IPS DF 4.7 (cell line): ENCODE results near the gene ZP2.
"Not testable (repeated sequence)": the region's sequence is repeated elsewhere in the genome, so short reads cannot be mapped to it uniquely, and the experiment has no call there.

Experiments used
- DNase-seq: peaks from one replicate; pipeline ENCODE4 v3.0.0-alpha.2; 2013; ENCODE audit warnings: low spot score; ENCODE audit errors: extremely low read depth

The ZP2 gene

DNA sequence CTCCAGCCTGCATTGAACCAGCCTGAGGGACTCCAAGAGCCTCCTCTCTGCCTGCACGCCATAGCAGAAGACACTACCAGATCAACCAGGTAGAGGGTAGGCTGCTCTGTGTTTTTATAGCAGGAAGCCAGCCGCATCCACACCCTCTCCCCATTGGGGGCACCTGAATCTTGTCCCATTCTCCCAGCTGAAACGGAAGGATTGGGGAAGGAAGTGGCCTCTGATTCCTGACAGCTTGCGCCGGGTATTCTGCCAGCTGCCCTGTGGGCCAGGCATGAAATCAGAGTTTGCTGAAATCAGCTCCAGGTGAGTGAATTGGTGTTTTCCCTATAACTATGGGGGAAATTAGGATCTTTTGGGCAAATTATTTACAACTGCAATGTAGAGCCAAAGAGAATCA is at the start of gene ZP2:
TSS of gene ZP2 (minus strand) at position 89 of the 400 bp plus-strand sequence. CDS start at position 62, 27 bp downstream.
- no peak for DNase-seq

DNA sequence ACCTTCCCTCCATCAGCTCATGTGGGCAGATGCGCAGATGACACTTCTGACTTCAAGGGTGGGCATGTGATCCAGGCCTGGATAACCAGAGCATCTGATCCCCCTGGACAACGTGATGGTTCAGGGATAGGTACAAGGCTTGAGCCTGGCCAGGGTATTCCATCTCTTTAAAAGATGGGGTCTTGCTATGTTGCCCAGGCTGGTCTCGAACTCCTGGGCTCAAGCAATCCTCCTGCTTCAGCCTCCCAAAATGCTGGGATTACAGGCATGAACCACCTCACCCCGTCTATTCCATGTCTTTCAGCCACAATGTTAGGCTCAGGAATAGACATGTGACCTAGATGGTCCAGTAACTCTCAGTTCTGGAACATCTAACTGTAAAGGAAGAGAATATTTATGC is 45.9 kb upstream of the ZP2 start:
- DNase-seq, result no peak

DNA sequence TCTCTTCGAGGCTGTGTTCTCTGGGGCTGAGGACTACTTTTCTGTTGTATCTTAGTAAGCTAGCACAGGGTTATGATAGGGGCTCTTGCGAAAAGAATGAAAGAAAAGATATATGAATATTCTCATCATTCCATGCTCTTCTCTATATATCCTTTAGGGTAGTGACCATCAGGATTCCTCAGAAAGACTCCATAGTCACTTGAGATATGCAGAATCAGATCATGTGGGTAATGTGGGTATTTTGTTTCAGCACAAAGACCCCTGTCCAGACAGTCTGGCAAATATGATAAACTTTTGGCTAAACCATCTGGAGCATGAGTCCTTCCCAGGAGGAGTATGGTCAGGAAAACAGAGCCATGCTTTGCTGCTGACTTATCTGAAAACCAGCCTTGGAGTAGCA is 45.3 kb upstream of the ZP2 start:
- DNase-seq, result no peak

DNA sequence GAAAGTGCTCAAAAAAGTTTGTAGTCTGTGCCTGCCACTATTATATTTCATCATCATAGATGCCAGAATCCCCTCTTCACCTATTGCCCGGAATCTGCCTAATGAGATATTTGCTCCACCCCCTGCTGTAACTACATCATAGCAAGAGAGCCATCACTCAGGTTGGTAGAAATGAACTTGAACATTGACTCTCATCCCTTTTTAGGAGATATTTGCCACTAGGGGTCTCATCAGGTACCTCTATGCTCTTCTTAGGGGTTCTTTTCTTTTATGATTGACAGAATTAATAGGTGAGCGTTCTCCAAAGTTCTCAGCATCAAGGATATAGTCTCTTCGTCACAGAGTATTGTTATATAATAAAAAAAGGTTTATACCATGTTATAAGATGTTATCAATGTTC is 42.1 kb upstream of the ZP2 start:
- DNase-seq, result no peak

DNA sequence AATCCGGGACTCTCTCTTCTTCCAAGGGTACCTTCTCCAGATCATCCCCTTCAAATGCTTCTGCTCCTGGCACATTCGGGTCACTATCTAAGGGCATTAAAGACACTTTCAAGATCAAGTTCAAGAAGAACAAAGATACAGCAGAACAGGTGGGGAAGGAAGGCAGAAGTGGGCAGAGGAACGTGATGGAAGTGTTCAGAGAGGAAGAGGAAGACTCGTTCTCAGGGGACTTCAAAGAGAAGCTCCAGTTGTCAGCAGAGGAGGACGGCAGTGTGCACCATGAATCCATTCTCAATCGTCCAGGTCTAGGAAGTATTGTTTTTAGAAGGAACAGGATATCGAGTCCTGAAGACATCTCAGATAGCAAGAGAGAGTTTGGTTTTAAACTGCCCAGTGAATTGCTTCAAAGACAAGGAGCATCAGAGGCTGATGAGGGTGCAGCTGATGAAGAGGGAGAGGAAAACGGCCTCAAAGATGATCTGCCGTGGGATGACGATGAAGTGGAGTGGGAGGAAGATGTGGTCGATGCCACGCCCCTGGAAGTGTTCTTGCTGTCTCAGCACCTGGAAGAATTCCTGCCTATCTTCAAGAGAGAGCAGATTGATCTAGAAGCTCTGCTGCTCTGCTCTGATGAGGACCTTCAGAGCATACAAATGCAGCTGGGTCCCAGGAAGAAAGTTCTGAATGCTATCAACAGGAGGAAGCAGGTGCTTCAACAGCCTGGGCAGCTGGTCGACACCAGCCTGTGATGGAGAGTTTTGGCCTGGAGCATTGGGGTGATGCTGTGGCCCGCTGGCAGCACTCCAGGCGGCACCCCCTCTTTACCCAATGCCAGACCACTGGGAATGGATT is 38.9 kb upstream of the ZP2 start:
- no peak for DNase-seq

DNA sequence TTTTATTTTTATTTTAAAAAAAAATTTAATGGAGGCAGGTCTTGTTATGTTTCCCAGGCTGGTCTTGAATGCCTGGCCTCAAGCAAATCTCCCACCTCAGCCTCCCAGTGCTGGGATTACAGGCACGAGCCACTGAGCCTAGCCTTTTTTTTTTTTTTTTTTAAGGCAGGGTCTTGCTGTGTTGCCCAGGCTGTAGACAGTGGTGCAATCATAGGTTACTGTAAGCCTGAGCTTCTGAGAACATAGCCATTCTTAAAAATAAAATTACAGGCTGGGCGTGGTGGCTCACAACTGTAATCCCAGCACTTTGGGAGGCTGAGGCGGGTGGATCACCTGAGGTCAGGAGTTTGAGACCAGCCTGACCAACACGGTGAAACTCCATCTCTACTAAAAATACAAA is 36.8 kb upstream of the ZP2 start:
- DNase-seq, result not testable (repeated sequence)

DNA sequence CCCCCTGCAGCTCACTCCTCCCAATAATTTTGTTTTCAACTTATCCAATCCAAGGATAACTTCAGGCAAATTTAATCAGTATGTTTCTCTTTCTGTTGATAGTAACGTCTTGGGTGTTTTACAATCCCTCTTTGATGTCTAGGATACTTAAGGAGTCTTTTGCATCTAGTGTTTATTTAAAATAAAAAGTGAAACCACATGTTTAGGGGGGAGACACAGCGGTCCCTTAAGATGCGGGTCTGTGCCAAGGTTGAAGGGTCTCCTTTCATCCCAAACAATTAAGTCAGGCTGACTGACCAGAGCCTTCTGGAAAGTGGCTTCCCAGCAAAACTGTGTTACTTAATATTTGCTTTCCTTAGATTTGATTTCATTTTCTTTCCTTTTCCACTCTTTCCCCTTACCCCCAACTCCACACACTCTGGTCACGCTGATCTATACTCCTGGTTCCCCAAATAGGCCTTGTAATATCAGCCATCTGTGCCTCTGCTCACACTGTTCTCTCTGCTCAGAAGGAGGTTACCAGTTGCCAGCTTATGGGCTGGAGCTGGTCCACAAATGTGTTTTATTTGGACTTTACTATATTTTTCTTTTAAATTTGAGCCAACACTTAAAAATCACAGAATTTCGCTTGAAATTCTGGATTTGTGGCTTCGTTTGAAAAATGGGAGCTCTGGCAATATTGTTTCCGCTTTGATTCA is 33.3 kb upstream of the ZP2 start:
- no peak for DNase-seq

DNA sequence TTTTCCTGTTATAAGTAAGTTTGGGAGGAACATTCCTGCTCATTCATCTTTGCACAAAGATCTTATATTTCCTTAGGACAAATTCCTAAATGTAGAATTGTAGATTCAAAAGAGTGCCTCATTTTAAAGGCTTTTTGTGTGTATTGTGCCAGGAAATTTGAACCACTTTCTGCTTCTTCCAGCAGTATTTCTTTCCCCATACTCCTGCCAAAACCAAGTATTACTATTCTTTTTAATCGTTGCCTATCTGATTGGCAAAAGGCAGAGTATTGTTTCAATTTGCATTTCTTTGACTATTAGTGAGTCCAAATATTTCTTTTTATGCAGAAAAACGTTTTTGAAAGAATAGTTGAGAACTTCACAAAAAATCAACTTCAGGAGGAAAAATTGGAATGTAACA is 31.4 kb upstream of the ZP2 start:
- DNase-seq, result no peak

DNA sequence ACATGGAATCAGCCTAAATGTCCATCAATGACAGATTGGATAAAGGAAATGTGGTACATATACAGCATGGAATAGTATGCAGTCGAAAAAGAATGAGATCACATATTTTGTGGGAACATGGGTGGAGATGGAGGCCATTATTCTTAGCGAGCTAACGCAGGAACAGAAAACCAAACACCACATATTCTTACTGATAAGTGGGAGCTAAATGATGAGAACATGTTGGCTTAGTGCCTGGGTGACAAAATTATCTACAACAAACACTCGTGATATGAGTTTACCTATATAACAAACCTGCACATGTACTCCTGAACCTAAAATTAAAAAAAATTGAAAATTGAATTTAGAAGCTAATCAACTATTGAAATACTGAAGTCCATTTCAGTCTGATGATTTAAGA is 28.3 kb upstream of the ZP2 start:
- DNase-seq, result no peak

DNA sequence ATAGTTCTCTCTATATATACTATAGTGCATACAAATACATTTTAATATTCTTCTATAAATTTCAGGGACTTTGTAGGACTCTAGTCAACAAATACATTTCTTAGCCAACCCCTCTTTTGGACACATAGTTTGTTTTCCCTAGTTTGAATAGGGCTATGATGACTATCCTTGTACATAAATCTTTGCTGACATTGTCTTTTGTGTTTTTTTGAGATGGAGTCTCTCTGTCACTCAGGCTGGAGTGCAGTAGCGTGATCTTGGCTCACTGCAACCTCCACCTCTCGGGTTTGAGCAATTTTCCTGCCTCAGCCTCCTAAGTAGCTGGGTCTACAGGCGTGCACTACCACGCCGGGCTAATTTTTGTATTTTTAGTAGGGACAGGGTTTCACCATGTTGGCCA is 25.5 kb upstream of the ZP2 start:
- DNase-seq, result no peak

DNA sequence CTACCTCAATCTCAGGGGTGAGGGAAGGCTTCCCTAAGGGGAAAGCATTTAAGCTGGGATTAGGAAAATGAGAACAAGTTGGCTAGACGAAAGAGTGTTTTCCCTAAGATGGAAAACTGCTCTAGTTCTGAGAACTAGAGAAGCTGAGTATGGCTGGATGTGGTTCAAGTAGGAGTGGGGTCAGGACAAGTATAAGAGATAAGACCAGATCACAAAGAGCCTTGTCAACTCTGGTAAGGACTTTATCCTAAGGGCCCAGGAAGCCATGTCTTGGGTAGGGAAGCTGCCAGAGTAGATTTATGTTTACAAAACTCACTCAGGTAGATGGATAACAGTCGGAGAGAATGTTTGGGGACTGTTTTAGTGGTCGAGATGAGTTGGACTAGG is 23.8 kb upstream of the ZP2 start:
- no peak for DNase-seq

DNA sequence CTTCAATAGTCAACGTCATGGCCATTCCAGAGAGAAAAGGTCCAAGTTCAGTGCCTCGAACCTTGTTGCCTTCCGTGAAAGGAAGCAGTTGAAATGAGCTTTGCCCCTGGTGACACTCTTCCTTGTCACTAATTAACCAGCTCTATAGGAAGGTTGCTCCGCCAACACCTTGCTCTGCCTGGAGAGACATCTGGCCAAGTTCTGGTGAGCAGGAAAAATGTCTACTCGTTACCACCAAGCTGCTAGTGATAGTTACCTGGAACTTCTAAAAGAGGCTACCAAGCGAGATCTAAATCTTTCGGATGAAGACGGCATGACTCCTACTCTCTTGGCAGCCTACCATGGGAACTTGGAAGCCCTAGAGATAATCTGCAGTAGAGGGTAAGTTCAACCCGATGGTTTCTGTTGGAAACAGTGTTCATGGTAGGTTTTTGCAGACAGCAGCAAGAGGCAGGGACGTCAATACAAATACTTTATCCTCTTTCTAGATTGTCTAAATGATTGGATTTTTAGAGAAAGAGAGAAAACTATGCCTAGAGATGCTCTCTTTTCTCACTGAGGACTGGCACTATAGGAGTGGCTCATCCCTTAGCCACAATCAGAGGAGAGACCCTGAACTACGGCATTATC is 22.3 kb upstream of the ZP2 start, which contains the start of gene ANKS4B:
TSS of gene ANKS4B (plus strand) at position 179 of the 630 bp plus-strand sequence. CDS start at position 218, 39 bp downstream.
- no peak for DNase-seq

DNA sequence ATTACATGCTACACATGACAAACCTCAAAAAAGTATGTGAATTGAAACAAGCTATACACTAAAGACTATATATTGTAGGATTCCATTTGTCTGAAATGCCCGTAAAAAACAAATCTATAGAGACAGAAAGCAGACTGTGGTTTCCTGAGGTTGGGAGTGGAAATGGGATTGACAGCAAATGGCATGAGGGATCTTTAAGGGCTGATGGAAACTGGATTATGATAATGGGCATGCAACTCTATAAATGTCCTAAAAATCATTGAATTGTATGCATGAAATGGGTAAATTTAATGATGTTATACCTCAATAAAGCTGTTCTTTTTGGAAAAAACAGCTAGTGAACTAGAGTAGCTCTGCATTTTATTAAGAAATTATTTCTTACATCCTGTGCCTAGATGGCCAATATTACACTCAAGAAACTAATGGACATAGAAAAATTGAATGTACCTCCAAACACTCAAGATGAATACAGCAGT is 21.7 kb upstream of the ZP2 start:
- no peak for DNase-seq

DNA sequence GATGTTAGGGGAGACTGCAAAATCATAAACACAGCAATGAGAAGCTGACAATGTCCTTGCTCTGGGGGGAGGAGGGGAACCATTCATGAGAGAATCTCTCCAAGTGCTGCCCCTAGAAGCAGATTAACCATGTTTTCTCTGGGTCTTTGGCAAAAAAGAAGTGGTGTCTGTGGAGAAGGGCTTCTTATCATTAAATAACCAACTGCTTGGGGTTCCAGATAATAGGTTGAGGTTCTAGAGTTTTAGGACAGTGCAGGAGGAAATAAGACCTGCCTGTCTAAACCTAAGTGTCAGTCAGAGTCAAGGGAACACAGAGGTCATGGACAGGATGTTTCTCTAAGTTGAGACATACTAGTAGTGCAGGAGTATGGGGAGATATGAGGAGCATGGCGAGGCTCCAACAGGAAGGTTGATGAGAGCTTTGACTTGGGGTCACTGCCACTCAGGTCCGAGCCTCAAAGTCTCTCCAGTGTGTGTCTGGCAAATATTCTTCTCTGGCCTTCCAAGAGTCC is 17.0 kb upstream of the ZP2 start:
- no peak for DNase-seq

DNA sequence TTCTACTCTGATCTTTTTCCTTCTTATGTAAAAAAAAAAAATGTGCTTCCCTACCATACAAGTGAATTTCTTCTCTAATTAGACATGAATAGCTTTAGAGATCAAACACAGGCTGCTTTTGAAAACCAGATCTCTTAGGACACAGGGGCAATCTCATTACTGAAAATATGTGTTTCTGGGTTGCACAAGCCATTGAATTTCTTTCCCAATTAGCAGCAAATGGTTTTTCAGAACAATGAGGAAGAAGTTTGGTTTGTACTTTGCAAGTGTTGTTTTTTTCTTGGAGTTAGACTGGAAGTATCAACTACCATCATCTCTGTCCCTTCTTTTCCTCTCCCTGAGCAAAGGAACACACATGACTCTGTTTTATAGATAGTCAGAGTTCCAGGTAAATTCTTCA is 16.5 kb upstream of the ZP2 start:
- DNase-seq, result no peak

DNA sequence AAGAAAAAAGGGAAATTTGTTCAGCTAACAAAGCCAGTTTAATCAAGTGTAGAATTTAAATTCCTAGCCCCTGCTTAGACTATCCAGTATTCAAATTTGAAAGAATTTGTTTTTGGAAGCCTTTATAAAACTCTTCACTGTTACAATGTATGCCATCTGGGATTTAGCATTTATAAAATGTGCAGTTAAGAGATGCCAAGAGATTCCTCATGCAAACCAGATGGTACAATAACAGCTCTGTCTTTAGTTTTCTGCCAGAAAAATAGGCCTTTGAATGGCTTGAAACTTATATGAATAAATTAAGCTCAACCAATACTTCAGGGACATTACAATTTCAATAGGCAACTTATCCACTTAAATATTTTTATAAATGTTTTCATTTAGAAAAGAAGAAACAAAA is 15.4 kb upstream of the ZP2 start:
- no peak for DNase-seq

DNA sequence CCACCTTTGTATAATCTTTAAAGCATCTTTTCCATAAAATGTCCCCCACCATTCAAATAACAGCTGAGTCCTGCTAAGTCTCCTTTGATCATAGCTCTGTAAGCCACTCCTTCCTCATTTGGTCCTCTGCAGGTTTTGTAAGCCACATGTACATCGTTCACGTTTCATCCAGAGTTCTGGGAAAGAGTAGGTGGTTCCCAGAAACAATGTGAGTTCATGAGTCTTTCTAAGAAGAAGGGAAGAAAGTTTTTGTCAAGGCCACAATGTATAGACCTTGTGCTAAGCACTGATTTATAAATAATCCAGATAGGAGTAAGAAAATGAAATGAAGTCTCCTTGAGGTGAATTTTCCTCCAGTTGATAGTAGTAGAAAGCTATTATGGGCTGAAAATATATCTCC is 13.4 kb upstream of the ZP2 start:
- no peak for DNase-seq

DNA sequence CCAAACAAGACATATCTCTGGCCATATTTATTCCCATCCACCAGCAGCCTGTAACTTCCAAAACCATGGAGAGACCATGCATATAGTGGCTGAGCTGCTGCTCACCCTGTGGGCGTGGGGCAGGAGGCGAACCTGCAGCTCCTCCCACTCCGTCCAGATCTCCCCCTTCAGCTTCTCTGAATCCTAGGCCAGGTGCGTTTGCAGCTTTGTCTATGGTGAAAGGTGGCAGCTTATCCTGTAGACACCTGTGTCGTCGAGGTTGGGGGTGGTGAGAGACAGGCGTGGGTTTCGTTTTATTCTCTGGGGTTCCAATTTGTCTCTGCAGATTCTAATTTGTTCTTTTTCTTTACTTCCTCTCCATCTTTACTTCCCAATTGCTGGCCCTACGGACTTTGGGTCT is 12.4 kb upstream of the ZP2 start:
- DNase-seq, result no peak

DNA sequence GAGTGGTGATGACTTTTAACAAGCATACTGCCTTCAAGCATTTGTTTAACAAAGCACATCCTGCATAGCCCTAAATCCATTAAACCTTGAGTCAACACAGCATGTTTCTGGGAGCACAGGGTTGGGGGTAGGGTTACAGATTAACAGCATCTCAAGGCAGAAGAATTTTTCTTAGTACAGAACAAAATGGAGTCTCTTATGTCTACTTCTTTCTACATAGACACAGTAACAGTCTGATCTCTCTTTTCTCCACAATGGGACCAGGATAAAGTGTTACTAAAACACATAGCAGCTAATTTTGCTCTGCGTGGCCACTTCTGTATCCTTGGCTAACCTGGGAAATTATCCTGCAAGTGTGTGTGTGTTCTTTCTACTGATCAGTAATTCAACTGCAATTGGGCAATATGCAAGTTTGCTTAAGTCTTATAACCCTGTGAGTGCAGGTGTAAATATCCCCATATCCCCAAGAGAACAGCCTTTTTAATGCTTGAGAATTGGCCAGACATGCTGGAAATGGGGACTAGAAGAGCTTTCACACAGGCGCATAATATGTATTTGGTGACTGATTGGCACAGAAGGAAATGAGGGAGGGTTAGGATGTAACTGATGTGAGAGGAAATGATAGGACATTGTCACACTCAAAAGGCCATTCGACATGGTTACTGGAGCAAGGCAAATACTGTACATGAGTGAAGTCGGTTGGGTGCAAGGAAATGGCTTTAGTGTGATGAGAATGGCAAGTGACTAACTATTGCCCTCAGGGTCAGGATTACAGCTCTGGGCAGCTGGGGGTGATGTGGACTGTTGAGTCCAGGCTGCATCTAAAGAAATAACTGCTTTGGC is 11.3 kb upstream of the ZP2 start:
- DNase-seq, result no peak

DNA sequence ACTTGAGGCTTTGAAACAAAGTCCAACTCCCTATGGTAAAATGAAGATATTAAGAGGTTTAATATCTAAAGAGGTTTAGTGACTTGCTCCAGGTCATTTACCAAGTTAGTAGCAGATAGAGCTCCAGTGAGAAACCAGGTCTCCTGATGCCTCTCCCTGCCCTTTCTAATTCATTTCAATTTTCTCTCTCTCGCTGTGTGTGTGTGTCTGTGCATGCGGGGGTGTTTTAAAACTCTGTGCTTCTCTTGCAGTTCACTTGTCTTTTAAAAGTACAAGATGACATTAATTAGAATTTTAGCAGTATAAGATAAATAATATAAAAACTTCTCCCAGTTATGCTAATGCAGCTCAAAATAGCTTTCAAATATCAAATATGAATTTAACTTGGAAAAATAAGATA is 8.2 kb upstream of the ZP2 start:
- no peak for DNase-seq

DNA sequence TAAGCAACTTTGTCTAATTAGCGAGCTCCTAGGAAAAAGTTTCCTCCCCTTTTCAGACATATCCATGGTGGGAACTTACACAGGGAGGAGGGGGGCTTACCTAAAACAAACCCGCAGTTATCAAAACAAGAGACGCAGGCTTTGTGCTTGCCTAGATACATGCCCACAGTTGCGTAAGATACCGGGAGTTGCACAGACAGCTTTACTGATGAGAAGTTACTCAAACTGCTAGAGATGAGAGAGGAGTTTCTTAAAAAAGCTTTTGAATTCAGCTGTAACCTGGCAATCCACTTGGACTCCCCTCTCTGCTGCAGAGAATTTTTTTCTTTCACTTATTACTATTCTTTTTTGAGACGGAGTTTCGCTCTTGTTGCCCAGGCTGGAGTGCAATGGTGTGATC is 6.8 kb upstream of the ZP2 start:
- no peak for DNase-seq
